ENCODE results near the gene STOX2. TPM values are rescaled to one million over a fixed set of nuclear protein-coding genes. Genes with fewer than 3 reads are reported as not detected.

Gene STOX2
- total and polyA plus RNA-seq, 10 donors = 0.53 to 42.8 (median 28.6) TPM

DNA sequence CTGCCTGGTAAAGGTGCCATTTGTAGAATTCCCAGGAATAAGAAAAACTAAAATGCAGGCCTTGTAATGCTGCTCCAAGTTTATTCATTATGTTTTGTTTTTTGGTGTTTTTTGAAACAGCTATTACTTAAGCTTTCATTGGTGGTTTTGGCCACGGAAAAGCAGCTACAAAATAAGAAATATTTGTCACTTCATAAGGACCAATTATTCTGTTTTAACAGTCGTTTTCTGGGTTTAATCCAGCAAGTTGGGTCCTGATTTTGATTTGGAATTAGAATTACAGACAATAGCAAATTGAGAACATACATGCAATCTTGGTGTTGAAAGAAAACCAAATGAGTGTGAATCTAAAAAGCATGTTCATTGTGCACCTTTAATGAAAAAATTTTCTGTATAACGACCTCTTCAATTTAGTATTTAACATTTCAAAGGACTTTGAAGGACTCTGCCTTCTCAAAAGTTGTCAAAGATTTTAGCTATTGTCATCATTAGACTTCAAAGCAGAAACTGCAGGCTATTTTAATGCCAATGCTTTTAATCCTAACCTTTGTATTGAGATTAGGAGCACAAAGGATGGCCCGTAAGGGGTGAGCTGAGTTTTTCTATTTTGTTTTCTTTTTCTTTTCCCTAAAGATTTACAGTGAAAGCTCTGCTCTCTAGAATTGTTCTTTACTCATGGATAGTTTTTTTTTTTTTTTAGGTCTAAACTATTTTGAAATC lies 26.7 kb upstream of the STOX2 start:
- H3K27me3 ChIP-seq (replicated peaks in 1 of 7) = no peaks in the 10 kb centered on the region
- H3K9me3 ChIP-seq = no peaks in the 10 kb centered on the region
- WGBS, 5 donors = 72 to 87% (median 80%) methylated on average over 4 of the region's 4 CpGs
- TF ChIP-seq POLR2A (IDR thresholded peaks at IDR 0.05) (no peak), CTCF (IDR thresholded peaks at IDR 0.05 in 8 of 11, conservative IDR thresholded peaks at IDR 0.05 in 3 of 11) (no peak), POLR2AphosphoS5 (IDR thresholded peaks at IDR 0.05) (no peak)
- no peaks in the 10 kb centered on the region for H3K36me3 ChIP-seq
- no peak overlapping the region for H3K4me3 ChIP-seq
- no peak for DNase-seq
- no peak overlapping the region for H3K27ac ChIP-seq
- intact Hi-C loops (cut with DNase I; ENCODE audit: low total_unique reads) = no loop called here
- peaks cover 0 to 12% (median 2%) of the 10 kb centered on the region in 6 donors for H3K4me1 ChIP-seq

GRCh38 chr4:183885205-183885720 lies 19.8 kb upstream of the STOX2 start:
- intact Hi-C loops (cut with DNase I; ENCODE audit: low total_unique reads) = no loop called here
- H3K4me3 ChIP-seq = no peak overlapping the region
- 79 to 83% (median 80%) methylated on average over 7 of the region's 7 CpGs for WGBS, 5 donors
- H3K36me3 ChIP-seq = no peaks in the 10 kb centered on the region
- no peak for TF ChIP-seq POLR2AphosphoS5 (IDR thresholded peaks at IDR 0.05)
- TF ChIP-seq POLR2A (IDR thresholded peaks at IDR 0.05) = no peak
- no peak for TF ChIP-seq CTCF (IDR thresholded peaks at IDR 0.05 in 8 of 11, conservative IDR thresholded peaks at IDR 0.05 in 3 of 11)
- no peaks in the 10 kb centered on the region for H3K9me3 ChIP-seq
- no peaks in the 10 kb centered on the region for H3K27me3 ChIP-seq (replicated peaks in 1 of 7)
- H3K4me1 ChIP-seq = peaks cover 0 to 4% (median 0%) of the 10 kb centered on the region in 6 donors
- no peak for DNase-seq
- no peak overlapping the region for H3K27ac ChIP-seq

DNA sequence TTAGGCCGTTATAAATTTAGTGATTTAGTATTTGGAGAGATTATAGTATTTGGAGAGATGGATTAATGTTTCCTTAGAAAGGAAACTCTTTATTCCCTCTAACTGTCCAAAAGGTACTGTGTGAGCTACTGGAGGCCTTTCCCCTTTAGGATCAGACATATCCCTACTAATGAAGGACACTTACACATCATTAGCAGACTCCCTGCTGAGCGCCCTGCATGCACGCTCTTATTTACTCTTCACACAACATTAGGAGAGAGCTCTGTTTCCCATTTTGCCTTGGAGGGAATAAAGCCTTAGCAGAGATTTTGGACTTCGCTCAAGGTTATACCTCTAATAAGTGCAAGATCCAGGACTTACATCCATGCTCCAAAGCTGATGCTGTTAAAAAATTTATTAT lies 17.8 kb upstream of the STOX2 start:
- Histone ChIP-seq H3K9me3 (no peaks in the 10 kb centered on the region), H3K36me3 (no peaks in the 10 kb centered on the region), H3K27ac (no peak overlapping the region), H3K4me1 (peaks cover 0 to 4% (median 0%) of the 10 kb centered on the region in 6 donors), H3K4me3 (no peak overlapping the region), H3K27me3 (replicated peaks in 1 of 7) (no peaks in the 10 kb centered on the region)
- no peak for DNase-seq
- no peak for TF ChIP-seq CTCF (IDR thresholded peaks at IDR 0.05 in 8 of 11, conservative IDR thresholded peaks at IDR 0.05 in 3 of 11)
- TF ChIP-seq POLR2A (IDR thresholded peaks at IDR 0.05) = no peak
- no peak for TF ChIP-seq POLR2AphosphoS5 (IDR thresholded peaks at IDR 0.05)
- intact Hi-C loops (cut with DNase I; ENCODE audit: low total_unique reads) = no loop called here
- WGBS, 5 donors = 84 to 98% (median 91%) methylated on average over 4 of the region's 4 CpGs

GRCh38 chr4:183888564-183888963 lies 16.5 kb upstream of the STOX2 start:
- no peak for TF ChIP-seq POLR2AphosphoS5 (IDR thresholded peaks at IDR 0.05)
- TF ChIP-seq POLR2A (IDR thresholded peaks at IDR 0.05) = no peak
- TF ChIP-seq CTCF (IDR thresholded peaks at IDR 0.05 in 8 of 11, conservative IDR thresholded peaks at IDR 0.05 in 3 of 11) = no peak
- WGBS, 5 donors = 74 to 89% (median 79%) methylated on average over 5 of the region's 5 CpGs
- Histone ChIP-seq H3K27ac (no peak overlapping the region), H3K4me3 (no peak overlapping the region), H3K4me1 (peaks cover 0 to 4% (median 0%) of the 10 kb centered on the region in 6 donors), H3K36me3 (no peaks in the 10 kb centered on the region), H3K9me3 (no peaks in the 10 kb centered on the region), H3K27me3 (replicated peaks in 1 of 7) (no peaks in the 10 kb centered on the region)
- no peak for DNase-seq
- intact Hi-C loops (cut with DNase I; ENCODE audit: low total_unique reads) = no loop called here
